ENCODE data around the gene TMEM131L. TPM values are rescaled to one million over a fixed set of nuclear protein-coding genes. Genes with fewer than 3 reads are reported as not detected.
A peak's percentile ranks its signal among the peaks of the same experiment; 100 is the strongest.

TMEM131L gene
- total RNA-seq, 3 donors from 2014 or later (not counting 1 experiment from before 2014, with no cell fraction given) = 67.8 to 105 (median 71.1) TPM

- intact Hi-C loops (cut with micrococcal nuclease) = no loop called here
- no peak overlapping the region for H3K27ac Mint-ChIP-seq
- peak in 1 of 3 donors; percentile 14 for ATAC-seq
Measured at GRCh38 chr4:153684971-153685371, 218.8 kb downstream of the TMEM131L start.

More at GRCh38 chr4:153684971-153685371, 218.8 kb downstream of the TMEM131L start:
- Histone ChIP-seq H3K27ac (ENCODE audit: low read length) (no peak overlapping the region), H3K9me3 (ENCODE audit: control insufficient read depth, insufficient read depth, low read length) (peaks cover 7% of the 10 kb centered on the region), H3K27me3 (ENCODE audit: control insufficient read depth, insufficient read depth, low read length) (peaks cover 19% of the 10 kb centered on the region), H3K4me3 (ENCODE audit: low read length) (peak overlapping the region; percentile 65), H3K36me3 (ENCODE audit: control insufficient read depth, insufficient read depth, low read length) (no peaks in the 10 kb centered on the region), H3K4me1 (ENCODE audit: control insufficient read depth, insufficient read depth, low read length) (peaks cover 15% of the 10 kb centered on the region)
- no peak for TF ChIP-seq CTCF (IDR thresholded peaks at IDR 0.05)
- 20% methylated on average over 9 of the region's 9 CpGs for WGBS (ENCODE audit: insufficient coverage)
- peak overlapping the region; percentile 82 for H3K4me3 Mint-ChIP-seq
- H3K9me3 Mint-ChIP-seq = peaks cover 0 to 3% of the 10 kb centered on the region in 2 donors
- peaks cover 12 to 19% of the 10 kb centered on the region in 2 donors for H3K4me1 Mint-ChIP-seq
- no peak for DNase-seq
- H3K27me3 Mint-ChIP-seq (ENCODE audit: low read depth in 2 of 2) = peaks cover 22% of the 10 kb centered on the region in 2 donors
- peaks cover 9% of the 10 kb centered on the region for H3K36me3 Mint-ChIP-seq

Other genes with a start within 250 kb of the TMEM131L start
- under 1 TPM in 1 of 3 donors, not detected in 2; 0.33 TPM for gene MND1, start 121.7 kb upstream of the TMEM131L start, total RNA-seq
- gene TLR2, start 217.9 kb downstream of the TMEM131L start, total RNA-seq = 10 to 100 TPM in 1 of 3 donors, 1 to 10 TPM in 2; 2.7 to 20.4 (median 6.3) TPM